ENCODE results near the gene P2RY11.

- no peak for TF ChIP-seq CTCF (IDR thresholded peaks at IDR 0.05; ENCODE audit: insufficient read depth, low read length, poor library complexity, severe bottlenecking)
- no peak for TF ChIP-seq EZH2phosphoT487 (conservative IDR thresholded peaks at IDR 0.05; ENCODE audit: low read length)
Measured at GRCh38 chr19:10115392-10116084, 4.0 kb downstream of the P2RY11 start.
